ENCODE data around the gene NAA20. TPM values are rescaled to one million over a fixed set of nuclear protein-coding genes. Genes with fewer than 3 reads are reported as not detected.

Gene NAA20
- polyA plus RNA-seq, 3 donors = 39.4 to 103 (median 94.0) TPM

- TF ChIP-seq CTCF (IDR thresholded peaks at IDR 0.05) = no peak
Measured at GRCh38 chr20:20022498-20022897, 5.3 kb downstream of the NAA20 start.

GRCh38 chr20:20023395-20023794 is 6.2 kb downstream of the NAA20 start:
- Histone ChIP-seq H3K9ac (ENCODE audit: insufficient read depth, low read length, poor library complexity, severe bottlenecking) (no peak overlapping the region), H3K4me2 (replicated peaks; ENCODE audit: extremely low read depth, low read length, poor library complexity, severe bottlenecking) (no peak overlapping the region), H3K4me1 (ENCODE audit: control insufficient read depth in 1 of 2, insufficient read depth in 2 of 2, low read length in 2 of 2) (peaks cover 16 to 19% of the 10 kb centered on the region in 2 donors), H4K20me1 (ENCODE audit: insufficient read depth, low read length) (peaks cover 69% of the 10 kb centered on the region), H3K9me3 (replicated peaks in 1 of 2; ENCODE audit: control insufficient read depth in 1 of 2, insufficient read depth in 1 of 2, low read length in 2 of 2) (no peaks in the 10 kb centered on the region), H3K27ac (ENCODE audit: low read depth in 1 of 2, low read length in 2 of 2) (no peak overlapping the region), H3K36me3 (replicated peaks in 1 of 2; ENCODE audit: control insufficient read depth in 1 of 2, insufficient read depth in 2 of 2, low read length in 2 of 2) (peaks cover 36 to 72% of the 10 kb centered on the region in 2 donors), H3K79me2 (ENCODE audit: insufficient read depth, low read length) (peaks cover 97% of the 10 kb centered on the region), H2AFZ (ENCODE audit: insufficient read depth, low read depth, low read length, poor library complexity, severe bottlenecking) (no peak overlapping the region), H3K27me3 (ENCODE audit: control insufficient read depth in 2 of 2, insufficient read depth in 2 of 2, low read length in 2 of 2) (no peaks in the 10 kb centered on the region), H3K4me3 (replicated peaks in 1 of 3; ENCODE audit: low read depth in 2 of 3, low read length in 3 of 3) (no peak overlapping the region)
- no peak for TF ChIP-seq CTCF (IDR thresholded peaks at IDR 0.05)
- H3K4me3 Mint-ChIP-seq = no peak overlapping the region
- H3K36me3 Mint-ChIP-seq = peaks cover 27 to 70% of the 10 kb centered on the region in 2 donors
- H3K4me1 Mint-ChIP-seq = peaks cover 33% of the 10 kb centered on the region
- H3K27ac Mint-ChIP-seq = peak overlapping the region in 1 of 7 donors; percentile 5
- DNase-seq = no peak
- no peaks in the 10 kb centered on the region for H3K27me3 Mint-ChIP-seq (ENCODE audit: low read depth in 3 of 3)
- WGBS (ENCODE audit: insufficient coverage) = no CpG with 5 or more reads among the region's 3 CpGs
- no peaks in the 10 kb centered on the region for H3K9me3 Mint-ChIP-seq
- intact Hi-C loops (cut with micrococcal nuclease) = no loop called here

More at GRCh38 chr20:20022498-20022897, 5.3 kb downstream of the NAA20 start:
- Histone ChIP-seq H3K4me2 (replicated peaks; ENCODE audit: extremely low read depth, low read length, poor library complexity, severe bottlenecking) (no peak overlapping the region), H3K9ac (ENCODE audit: insufficient read depth, low read length, poor library complexity, severe bottlenecking) (no peak overlapping the region), H3K4me1 (ENCODE audit: control insufficient read depth in 1 of 2, insufficient read depth in 2 of 2, low read length in 2 of 2) (peaks cover 24 to 28% of the 10 kb centered on the region in 2 donors), H3K9me3 (replicated peaks in 1 of 2; ENCODE audit: control insufficient read depth in 1 of 2, insufficient read depth in 1 of 2, low read length in 2 of 2) (no peaks in the 10 kb centered on the region), H2AFZ (ENCODE audit: insufficient read depth, low read depth, low read length, poor library complexity, severe bottlenecking) (no peak overlapping the region), H3K79me2 (ENCODE audit: insufficient read depth, low read length) (peaks cover 98% of the 10 kb centered on the region), H3K27me3 (ENCODE audit: control insufficient read depth in 2 of 2, insufficient read depth in 2 of 2, low read length in 2 of 2) (no peaks in the 10 kb centered on the region), H3K27ac (ENCODE audit: low read depth in 1 of 2, low read length in 2 of 2) (peak overlapping the region in 1 of 2 donors; percentile 46), H3K4me3 (replicated peaks in 1 of 3; ENCODE audit: low read depth in 2 of 3, low read length in 3 of 3) (no peak overlapping the region), H4K20me1 (ENCODE audit: insufficient read depth, low read length) (peaks cover 68% of the 10 kb centered on the region), H3K36me3 (replicated peaks in 1 of 2; ENCODE audit: control insufficient read depth in 1 of 2, insufficient read depth in 2 of 2, low read length in 2 of 2) (peaks cover 27 to 63% of the 10 kb centered on the region in 2 donors)
- Mint-ChIP-seq H3K4me3 (no peak overlapping the region), H3K4me1 (peaks cover 41% of the 10 kb centered on the region), H3K36me3 (peaks cover 21 to 61% of the 10 kb centered on the region in 2 donors), H3K27ac (peak overlapping the region in 1 of 7 donors; percentile 54), H3K27me3 (ENCODE audit: low read depth in 3 of 3) (no peaks in the 10 kb centered on the region), H3K9me3 (no peaks in the 10 kb centered on the region)
- intact Hi-C loops (cut with micrococcal nuclease) = no loop called here
- no peak for DNase-seq
